Dermis microvascular lymphatic vessel endothelial cell (primary cell): Measurements from ENCODE around the gene ATP7B. TPM values are rescaled to one million over a fixed set of nuclear protein-coding genes. Genes with fewer than 3 reads are reported as not detected.
"Not testable (repeated sequence)": the region's sequence is repeated elsewhere in the genome, so short reads cannot be mapped to it uniquely, and the experiment has no call there.

Source experiments
- DNase-seq, 2 donors: peaks; one replicate each; pipeline versions ENCODE4 v3.0.0 to v3.0.0-alpha.2; 2010; ENCODE audit warnings: low read depth in 2 of 2
- total RNA-seq: library from RNA; depleted of rRNA; stranded (reverse); fragments of >200 nt; gene quantifications from 2 replicates; pipeline ENCODE4 v1.2.1, GENCODE V29; 2014

The ATP7B gene
- 5.1 and 6.1 TPM in 2 replicates for total RNA-seq

DNA sequence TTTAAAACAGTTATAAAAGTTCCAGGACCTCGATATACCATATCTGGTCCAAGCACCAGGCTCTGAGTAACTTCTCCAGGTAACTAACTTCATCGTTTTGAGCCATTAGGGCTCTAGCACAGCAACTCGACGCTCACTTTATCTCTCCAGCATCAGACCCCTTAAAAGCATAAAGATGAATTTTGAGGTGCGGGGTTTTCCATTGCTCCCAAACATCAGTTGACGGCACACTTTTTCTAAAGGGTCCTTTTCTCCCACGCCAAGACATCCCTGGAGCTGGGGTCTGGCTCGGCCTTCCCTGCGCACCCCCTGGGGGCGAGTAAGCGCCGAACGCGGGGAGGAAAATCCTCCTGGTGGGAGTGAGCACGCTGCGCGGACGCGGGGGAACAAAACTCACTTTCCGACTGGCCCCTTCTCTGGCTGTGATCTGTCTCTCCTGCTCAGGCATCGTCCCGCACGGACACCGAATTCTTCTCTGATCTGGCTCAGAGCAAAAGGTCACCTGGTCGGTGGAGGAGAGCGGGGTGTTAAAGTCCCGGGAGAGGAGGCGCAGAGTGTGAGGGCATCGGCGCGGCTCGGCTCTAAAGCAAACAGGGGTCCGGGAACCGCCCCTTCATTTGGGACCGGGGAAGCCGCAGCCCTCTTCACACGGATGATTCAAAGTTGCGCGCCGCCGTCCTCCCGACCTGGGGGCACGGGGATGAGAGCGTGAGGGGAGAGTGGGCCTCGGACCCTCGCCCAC is at the start of gene ATP7B:
Gene ATP7B (minus strand): TSS at position 561 of the 742 bp plus-strand sequence. CDS start 113 bp downstream, at position 448.
- peak in 1 of 2 donors; percentile 11 for DNase-seq

DNA sequence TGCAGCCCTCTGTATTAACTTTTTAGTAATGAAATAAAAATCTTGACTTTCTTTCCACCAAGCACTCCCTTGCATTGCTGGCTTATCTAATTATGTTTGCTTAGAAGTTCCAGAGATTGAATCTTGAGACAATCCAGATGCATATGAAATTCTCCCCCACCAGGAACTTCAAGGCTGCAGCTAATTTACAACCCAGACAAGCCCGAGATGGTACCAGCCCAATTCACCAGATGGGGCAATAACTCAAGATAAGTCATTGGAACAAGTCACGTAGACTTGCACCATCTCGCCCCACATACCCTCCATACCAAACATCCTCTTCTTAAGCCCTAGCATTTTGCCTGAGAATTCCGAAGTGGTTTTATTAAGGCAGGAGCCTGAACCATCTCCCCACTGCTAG is 42.2 kb upstream of the ATP7B start:
- no peak for DNase-seq

- DNase-seq = no peak
Observed at GRCh38 chr13:52051400-52051799, 40.1 kb upstream of the ATP7B start.

- DNase-seq = peak in 1 of 2 donors; percentile 40
Observed at GRCh38 chr13:52048516-52048915, 37.3 kb upstream of the ATP7B start.

GRCh38 chr13:52047463-52047862 is 36.2 kb upstream of the ATP7B start:
- DNase-seq = no peak

GRCh38 chr13:52043675-52044074 is 32.4 kb upstream of the ATP7B start:
- no peak for DNase-seq

DNA sequence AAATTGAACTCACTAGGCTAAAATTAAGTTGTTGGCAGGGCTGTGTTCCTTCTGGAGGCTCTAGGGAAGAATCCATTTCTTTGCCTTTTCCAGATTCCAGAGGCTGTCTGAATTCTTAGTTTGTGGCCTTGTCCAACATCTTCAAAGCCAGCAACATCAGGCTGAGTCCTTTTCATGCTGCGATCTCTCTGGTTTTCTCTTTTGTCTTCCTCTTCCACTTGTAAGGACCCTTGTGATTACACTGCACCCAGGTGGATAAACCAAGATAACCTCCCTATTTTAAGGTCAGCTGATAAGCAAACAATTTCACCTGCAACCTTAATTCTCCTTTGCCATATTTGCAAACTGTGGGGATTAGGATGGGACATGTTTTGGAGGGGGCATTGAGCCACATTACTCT is 24.8 kb upstream of the ATP7B start:
- no peak for DNase-seq

DNA sequence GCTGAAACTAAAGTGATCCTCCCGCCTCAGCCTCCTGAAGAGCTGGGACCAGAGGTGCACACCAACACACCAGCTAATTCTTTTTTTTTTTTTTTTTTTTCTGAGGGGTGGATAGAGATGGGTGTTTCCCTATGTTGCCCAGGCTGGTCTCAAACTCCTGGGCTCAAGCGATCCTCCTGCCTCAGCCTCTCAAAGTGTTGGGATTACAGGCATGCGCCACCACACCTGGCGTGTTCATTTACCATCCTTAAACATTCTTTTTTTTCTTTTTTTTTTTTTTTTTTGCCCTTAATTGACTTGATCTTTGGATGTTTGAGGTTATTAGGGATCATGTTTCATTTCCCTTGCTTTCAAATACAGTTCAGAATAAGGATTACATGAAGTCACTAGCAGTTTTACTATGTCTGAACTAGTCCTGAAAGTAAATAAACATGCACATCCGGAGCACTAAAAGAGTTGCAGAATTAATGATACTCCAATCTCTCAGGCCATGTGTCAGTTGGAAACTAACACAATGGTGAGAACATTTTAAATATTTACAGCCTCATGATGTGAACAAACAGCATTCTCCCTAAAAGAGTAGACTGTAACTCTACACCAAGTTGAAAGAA is 23.5 kb upstream of the ATP7B start:
- DNase-seq = no peak

DNA sequence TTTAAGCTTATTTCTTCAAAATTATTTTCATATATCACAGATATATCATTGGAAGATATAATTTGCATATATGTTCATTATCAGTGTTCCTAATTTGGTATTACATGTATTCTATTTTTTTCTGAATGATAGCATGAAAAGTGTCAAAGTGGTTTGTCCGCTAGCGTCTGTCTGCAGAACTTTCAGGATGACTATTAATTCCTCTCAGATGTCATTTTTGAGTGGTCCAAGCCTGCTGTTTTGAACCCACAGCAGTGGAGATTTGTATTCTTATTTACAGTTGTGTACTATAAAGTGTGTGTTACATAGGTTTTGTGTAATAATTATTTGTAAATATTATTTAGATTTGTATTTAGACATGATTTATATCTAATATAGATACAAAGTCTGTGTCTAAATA is 21.8 kb upstream of the ATP7B start:
- no peak for DNase-seq

DNA sequence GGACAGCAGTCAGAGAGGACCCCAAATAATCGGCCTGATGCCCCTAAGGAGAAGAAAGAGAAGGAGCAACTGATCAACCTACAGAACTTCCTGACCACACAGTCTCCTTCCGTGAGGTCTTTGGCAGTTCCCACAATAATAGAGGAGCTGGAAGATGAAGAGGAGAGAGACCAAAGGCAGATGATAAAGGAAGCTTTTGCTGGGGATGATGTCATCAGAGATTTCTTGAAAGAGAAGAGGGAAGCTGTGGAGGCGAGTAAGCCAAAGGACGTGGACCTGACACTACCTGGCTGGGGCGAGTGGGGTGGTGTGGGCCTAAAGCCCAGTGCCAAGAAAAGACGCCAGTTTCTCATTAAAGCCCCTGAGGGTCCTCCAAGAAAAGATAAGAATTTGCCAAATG is 19.2 kb upstream of the ATP7B start:
- DNase-seq = not testable (repeated sequence)

DNA sequence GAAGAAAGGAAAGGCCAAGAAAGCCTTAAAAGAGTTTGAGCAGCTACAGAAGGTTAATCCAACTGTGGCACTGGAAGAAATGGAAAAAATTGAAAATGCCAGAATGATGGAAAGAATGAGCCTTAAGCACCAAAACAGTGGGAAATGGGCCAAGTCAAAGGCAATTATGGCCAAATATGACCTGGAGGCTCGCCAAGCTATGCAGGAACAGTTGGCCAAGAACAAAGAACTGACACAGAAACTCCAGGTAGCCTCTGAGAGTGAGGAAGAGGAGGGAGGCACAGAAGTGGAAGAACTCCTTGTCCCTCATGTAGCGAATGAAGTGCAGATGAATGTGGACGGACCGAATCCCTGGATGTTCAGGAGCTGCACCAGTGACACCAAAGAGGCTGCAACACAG is 18.3 kb upstream of the ATP7B start:
- DNase-seq = no peak

DNA sequence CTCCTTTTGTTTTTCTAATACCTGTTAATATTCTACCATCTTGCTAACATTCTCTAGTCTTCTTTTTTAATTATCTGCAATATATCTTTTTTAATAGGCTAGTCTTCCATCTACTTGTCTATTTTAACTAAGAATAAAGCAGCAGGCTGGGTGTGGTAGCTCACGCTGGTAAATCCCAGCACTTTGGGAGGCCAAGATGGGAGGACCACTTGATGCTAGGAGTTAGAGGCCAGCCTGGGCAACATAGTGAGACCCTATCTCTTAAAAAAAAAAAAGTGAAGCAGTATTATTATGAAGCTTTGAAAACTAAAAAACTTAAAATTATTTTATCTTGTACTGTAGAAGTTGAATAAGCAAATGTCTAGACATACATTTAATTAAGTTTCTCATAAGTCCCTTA is 16.6 kb upstream of the ATP7B start:
- no peak for DNase-seq

DNA sequence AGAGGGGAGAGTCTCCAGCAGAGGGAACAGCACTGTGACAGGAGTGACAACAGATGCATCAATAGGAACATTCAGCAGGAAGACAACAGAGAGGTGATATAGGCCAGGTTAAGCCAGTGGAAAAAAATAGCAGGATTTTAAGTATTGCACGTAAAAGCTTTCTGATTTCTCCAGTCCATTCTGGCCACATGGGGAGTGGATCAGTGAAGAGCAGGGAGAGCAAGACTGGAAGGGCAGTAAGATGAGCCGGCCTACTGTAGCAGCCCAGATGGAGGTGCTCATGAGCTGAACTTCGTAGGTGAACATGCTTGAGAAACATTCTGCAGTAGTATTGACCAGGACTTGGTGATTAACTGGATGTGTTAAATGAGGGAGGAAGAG is 15.0 kb upstream of the ATP7B start:
- DNase-seq = no peak

DNA sequence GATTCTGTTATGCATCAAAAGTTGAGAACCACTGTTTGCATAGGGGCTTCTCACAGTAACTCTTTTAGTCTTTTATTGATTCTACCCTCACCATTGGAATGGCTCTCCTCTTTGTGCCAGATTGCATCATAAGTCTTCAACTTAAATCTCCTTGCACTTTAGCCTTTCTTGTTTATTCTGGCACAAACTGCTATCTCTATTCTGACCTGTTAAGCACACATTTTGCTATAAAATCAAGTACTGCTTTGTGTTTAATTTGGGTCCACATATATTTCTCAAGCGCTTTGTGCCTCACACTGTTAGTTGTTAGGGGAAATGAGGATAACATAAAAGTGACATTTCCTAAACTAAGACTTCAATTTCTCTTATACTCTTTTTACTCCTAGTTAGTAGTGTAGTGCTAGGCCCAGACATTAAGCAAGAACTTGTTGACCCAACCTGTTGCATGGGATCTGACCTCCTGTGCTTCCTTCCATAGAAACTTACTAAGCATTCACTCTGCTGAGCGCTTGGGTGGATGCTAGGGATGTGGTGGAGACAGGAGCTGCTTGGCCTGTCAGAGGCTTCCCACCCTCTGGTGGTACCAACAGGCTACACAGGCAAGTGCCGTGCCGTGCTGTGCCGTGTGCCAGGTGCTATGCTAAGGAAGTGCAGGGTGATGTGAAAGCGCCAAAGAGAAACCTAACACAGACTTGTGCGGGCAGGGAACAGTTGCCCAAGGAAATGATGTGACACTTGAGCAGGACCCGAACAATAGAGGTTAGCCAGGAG is 14.4 kb upstream of the ATP7B start:
- DNase-seq = no peak

DNA sequence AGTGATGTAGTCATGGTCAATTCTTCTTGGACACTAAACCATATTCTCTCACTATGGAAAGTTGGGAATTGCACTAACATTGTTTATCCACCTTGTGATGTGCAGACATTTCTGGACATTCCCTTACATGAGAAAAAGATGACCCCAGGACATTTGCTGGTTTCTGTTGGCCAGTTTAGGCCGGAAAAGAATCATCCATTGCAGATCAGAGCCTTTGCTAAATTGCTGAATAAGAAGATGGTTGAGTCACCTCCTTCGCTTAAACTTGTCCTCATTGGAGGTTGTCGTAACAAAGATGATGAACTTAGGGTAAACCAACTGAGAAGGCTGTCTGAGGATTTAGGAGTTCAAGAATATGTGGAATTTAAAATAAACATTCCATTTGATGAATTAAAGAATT is 13.2 kb upstream of the ATP7B start, which contains the start of gene UTP14C:
Gene UTP14C (plus strand): TSS at position 211 of the 400 bp plus-strand sequence. CDS start 4,114 bp downstream, outside the sequence.
- DNase-seq = no peak

GRCh38 chr13:52022356-52022755 is 11.1 kb upstream of the ATP7B start:
- no peak for DNase-seq

- no peak for DNase-seq
Observed at GRCh38 chr13:52020191-52020590, 8.9 kb upstream of the ATP7B start.

DNA sequence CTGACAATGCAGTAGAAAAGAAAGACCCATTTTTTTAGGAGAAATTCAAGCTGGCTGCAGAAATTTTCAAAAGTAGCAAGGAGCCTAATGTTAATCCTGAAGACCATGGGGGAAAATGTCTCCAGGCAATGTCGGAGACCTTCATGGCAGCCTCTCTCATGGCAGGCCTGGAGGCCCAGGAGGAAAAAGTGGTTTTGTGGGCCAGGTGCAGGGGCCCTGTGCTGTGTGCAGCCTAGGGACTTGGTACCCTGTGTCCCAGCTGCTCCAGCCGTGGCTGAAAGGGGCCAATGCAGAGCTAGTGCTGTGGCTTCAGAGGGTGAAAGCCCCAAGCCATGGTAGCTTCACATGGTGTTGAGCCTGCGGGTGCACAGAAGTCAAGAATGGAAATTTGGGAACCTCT is 5.0 kb upstream of the ATP7B start:
- DNase-seq = no peak

DNA sequence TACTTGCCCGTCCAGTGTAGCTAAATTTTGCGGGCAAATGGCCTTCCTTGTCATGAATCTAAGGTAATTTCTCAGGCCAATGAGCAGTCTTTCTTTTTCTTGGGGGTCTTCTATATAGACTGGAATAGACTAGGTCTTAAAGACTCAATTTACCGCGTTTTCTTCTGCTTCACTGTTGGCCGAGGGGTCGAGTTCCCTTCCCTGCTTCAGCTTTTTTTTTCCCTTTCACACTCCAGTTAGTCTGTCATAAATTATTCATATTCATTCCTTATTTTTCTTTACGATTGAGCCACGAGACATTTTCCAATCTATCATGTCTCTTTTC is 1.2 kb upstream of the ATP7B start:
- DNase-seq = no peak

GRCh38 chr13:52011632-52012511 is 622 bp upstream of the ATP7B start, which contains the start of gene ALG11:
TSS of gene ALG11 (plus strand) at chr13:52012398. CDS start at chr13:52012419, 21 bp downstream.
- peak; percentile 96 to 99 for DNase-seq

GRCh38 chr13:52009946-52010345 is 1.3 kb downstream of the ATP7B start:
- DNase-seq = no peak
